ENCODE measurements around the gene MPPE1.
"Not testable (repeated sequence)": the region's sequence is repeated elsewhere in the genome, so short reads cannot be mapped to it uniquely, and the experiment has no call there.

MPPE1 gene

DNA sequence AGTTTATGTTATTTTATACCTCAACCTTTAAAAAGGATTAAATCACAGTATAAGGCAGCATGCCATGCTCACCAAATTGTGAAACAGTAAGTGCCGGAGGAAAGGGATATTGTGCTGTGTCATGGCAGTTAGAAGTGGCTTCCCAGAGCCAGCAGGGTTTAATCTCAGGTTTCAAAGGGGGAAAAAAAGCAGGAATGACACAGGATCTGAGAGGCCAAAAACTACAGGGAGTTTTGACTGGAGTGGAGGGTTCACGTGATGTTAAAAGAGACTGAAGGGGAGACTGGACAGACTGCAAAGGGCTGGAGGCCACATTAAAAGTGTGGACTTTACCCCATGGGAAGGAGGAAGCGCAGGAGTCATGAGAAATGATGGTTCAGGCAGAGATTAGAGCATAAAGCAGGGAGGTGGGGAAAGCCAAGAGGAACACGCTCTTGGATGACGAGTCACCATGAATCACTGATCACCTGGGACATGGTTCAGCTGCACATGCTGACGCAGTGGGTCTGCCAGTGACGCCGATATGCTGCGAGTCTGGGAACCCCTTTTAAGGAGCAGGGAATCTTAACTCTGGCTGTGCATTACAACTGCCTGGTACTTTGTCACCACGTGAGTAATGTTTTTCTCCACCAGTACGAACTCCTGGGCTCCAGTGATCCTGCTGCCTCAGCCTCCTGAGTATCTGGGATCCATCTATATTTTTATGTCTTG is 50.8 kb downstream of the MPPE1 start:
- peak; percentile 89 for DNase-seq (ENCODE audit: low spot score)

DNA sequence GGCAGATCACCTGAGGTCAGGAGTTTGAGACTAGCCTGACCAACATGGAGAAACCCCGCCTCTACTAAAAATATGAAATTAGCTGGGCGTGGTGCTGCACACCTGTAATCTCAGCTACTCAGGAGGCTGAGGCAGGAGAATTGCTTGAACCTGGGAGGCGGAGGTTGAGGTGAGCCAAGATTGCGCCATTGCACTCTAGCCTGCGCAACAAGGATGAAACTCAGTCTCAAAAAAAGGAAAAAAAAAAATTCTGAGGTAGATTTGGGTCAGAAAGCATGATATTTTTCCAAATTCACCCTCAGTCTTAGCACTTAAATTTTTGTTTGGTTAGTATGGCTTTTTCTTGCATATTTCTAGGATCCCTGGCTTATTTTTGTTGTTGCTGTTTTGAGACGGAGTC is 53.6 kb downstream of the MPPE1 start:
- DNase-seq (ENCODE audit: low spot score), result not testable (repeated sequence)

DNA sequence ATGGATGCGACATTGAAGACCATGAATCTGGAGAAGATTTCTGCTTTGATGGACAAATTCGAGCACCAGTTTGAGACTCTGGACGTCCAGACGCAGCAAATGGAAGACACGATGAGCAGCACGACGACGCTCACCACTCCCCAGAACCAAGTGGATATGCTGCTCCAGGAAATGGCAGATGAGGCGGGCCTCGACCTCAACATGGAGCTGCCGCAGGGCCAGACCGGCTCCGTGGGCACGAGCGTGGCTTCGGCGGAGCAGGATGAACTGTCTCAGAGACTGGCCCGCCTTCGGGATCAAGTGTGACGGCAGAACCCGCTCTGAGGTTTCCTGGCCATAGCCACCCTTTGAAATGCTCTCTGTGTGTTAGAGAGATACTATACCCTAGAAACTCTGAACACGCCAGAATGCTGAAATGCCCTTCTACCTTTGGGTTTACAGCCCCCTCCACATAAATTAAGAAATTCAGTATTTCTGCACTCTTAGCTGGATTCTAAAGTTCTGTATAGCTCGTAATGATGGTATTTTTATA is 56.2 kb downstream of the MPPE1 start:
- DNase-seq (ENCODE audit: low spot score), result peak; percentile 43

DNA sequence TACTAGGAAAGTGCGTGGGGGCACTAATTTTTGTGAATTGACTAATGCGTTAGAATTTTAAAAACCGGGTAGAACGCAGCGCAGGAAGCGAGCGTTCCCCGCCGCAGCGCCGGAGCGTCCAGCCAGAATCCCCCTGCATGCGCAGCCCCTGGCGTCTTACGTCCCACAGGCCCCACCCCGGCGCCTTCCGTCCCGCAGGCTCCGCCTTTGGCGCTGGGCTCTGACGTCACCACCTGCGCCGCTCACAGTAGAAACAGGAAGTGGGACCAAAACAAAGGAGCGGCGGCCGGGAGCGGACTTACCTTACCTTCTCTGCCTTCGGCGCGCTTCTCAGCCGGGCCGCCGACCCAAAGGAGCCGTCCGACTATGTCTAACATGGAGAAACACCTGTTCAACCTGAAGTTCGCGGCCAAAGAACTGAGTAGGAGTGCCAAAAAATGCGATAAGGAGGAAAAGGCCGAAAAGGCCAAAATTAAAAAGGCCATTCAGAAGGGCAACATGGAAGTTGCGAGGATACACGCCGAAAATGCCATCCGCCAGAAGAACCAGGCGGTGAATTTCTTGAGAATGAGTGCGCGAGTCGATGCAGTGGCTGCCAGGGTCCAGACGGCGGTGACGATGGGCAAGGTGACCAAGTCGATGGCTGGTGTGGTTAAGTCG is 56.8 kb downstream of the MPPE1 start, which contains the start of gene CHMP1B:
CHMP1B (plus strand) TSS at position 268 of the 660 bp plus-strand sequence; CDS start at position 367, 99 bp downstream.
- DNase-seq (ENCODE audit: low spot score), result peak; percentile 96

DNA sequence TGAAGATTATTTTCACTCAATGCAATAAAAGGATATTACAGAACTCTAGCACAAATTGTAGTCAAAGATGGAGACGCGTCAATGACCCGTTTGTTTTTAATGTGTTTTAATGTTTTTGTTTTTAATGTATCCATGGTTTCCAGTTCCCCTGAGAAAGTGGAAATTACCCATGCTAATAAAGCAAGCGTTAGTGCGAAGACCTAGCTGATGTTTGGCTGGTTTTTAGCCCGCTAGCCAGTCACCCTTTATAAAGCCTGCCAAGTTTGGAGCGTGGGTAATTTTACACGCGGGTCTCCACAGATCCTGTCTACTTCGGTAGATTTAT is 57.3 kb downstream of the MPPE1 start:
- DNase-seq (ENCODE audit: low spot score), result no peak

DNA sequence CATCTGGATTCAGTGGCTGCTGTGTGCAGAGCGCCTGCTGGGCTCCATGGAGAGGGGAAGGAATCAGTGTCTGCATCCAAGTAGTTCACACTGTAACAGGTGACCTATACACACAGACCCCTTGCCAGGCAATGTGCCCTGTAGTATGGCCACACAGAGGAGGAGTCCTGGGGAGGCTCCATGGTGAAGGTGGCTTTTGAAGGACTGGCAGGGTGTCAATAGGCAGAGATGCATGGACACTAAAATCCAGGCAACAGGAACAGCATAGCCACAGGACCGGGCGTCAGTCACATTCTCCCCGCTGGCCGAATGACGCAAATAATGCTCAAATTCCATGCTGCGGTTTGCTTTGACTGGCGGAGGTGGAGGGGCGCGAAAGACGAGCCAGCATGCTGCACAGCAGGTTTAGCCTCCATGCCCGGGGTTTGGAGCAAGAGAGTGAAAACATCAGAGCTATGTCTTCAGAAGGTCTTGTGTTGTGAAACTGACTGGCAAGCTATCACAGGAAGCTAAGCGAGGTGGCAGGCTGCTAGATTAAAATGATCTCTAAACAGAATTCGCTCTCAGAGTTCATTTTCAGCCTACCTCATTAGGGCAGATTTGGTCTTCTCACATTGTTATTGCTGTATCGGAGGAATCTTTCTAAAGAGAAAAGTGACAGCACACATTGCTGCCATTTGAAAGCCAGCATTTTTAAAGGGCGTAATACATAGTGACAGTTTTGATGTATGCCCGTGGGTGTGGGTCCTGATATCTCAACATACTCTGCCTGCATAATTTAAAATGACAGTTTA is 58.1 kb downstream of the MPPE1 start:
- peak; percentile 79 for DNase-seq (ENCODE audit: low spot score)

DNA sequence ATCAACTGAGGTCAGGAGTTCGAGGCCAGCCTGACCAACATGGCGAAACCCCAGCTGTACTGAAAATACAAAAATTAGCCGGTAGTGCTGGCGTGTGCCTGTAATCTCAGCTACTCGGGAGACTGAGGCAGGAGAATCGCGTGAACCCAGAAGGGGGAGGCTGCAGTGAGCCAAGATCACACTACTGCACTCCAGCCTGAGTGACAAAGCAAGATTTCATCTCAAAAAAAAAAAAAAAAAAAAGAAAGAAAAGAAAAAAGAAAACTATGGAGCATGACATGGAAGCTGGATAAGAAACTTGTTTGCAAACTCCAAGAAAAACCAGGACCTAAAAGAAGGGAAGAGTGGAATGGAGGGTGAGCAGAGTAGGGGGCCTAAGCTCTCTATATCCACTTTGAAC is 58.8 kb downstream of the MPPE1 start:
- no peak for DNase-seq (ENCODE audit: low spot score)

DNA sequence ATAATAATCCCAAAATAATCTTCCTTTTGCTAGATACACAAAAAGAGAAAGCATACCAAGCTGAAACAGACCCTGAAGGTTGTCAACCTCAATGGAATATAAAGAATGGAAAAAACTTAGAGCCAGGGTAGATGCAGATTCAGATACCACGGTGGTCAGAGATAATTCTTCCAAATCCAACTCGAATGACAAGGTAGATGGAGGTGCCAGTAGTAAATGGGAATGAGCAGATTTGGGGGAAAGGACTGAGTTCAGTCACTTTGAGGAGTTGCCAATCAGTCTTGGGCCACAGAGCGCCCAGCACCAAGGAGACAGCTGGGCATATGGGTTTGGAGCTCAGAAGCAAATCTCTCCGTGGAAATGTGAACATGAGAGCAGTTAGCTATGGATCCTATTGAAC is 60.3 kb downstream of the MPPE1 start:
- no peak for DNase-seq (ENCODE audit: low spot score)

DNA sequence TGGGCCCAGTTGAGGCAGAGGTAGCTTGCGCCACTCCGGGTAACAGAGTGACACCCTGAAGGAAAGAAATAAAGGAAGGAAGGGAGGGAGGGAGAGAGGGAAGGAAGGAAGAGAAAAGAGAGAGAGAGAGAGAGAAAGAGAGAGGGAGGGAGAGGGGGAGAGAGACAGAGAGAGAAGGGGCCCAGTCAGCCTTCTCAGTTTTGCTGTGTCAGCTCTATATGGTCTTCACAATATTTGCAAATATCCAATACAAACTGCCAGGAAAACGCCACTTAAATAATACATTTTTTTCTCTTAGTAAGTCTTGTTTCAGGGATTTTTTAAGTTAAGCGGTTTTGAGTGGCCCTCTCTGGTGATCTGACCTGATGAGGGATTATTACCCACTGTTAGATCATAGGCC is 62.5 kb downstream of the MPPE1 start:
- DNase-seq (ENCODE audit: low spot score), result no peak

DNA sequence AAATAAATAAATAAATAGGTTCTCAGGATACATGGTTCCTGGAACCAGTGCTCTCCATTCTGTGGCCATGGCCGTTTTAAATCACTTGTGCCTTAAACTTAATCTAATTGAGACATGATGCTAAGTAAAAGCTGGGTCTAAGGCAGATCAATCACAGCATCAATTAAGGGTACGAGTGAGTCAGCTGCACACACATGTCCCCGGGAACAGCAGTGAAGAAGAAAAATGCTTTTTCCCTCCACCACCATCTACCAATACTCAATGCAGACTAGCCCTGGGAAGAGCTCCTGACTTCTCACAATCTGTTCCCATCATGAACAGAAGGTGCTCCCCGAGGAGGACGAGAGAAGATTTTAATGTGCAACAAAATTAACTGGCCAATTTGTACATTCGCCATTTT is 63.7 kb downstream of the MPPE1 start:
- DNase-seq (ENCODE audit: low spot score), result no peak

DNA sequence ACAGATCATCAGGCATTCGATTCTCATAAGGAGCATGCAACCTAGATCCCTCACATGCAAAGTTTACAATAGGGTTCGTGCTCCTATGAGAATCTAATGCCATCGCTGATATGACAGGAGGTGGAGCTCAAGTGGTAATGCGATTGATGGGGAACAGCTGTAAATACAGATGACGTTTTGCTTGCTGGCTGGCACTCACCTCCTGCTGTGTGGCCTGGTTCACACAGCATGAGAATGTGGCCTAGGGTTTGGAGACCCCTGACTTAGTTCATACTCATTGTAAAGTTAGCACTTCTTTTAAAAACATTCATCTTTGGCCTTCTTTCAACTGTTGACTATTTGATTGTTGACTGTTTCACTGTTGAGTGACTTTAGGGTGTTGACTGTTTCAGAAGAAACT is 65.6 kb downstream of the MPPE1 start:
- no peak for DNase-seq (ENCODE audit: low spot score)

DNA sequence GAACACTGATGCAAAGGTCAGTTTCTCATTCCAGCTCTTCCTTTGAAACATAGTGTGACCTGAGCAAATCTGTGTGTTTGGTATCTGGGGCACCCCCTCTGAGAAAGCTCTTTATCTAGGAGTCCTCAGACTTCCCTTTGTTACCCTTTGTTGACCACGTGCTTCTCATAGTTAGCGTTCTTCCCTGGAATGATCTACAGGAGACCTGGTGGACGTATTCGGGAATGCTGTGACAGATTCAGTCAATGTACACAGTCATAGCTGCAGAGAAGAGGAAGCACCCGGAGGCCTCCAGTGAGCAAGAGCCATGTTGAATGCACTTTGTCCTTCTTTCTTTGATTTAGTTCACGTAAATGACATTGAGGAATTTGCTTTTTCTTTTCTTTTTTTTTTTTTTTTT is 67.6 kb downstream of the MPPE1 start:
- peak; percentile 60 for DNase-seq (ENCODE audit: low spot score)

DNA sequence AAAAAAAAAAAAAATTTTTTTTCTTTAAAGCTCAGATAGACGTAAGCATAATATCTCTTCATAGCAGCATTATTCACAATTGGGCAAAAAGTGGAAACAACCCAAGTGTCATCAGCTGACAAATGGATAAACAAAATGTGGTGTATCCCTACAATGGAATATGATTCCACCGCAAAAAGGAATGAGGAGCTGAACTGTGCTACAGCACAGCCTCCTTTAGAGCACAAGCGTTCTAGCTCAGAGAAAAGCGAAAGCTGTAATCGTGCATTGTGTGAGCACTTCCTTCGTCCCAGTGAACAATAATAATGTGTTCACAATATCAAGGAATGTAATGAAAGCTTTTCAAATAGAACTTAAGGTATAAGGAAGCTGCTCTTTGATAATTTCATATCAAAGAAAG is 68.6 kb downstream of the MPPE1 start:
- DNase-seq (ENCODE audit: low spot score), result no peak

DNA sequence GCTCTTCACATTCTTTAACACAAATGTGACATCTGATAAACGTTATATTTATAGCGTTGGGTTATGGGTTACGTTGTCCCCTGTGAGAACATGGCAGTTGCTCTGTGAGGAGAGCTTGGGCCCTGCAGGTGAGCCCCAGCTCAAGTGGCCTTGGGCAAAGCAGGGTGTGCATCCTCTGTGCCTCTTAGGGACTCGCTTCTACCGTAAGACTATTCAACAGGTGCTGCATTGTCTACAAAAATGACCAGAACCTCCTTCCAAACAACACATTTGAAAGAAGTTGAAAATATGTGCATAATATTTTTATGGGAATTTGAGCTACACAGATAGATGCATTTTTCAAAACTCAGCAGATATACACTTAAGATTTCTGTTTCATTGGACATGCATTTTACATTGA is 73.3 kb downstream of the MPPE1 start:
- DNase-seq (ENCODE audit: low spot score), result no peak
